SK-N-MC (cell line): Measurements from ENCODE around the gene ZNF747.

Experiments used
- EZH2 ChIP-seq: fragments of 200-600 bp; sonication (generic); IDR thresholded peaks from one replicate; pipeline ENCODE4 v1.6.1; 2017; ENCODE audit warnings: antibody characterized with exemption
- FOXP2 ChIP-seq: optimal IDR thresholded peaks from 2 replicates; pipeline ENCODE3; 2011; ENCODE audit warnings: mild to moderate bottlenecking, moderate library complexity; ENCODE audit not compliant: insufficient read depth; ENCODE audit errors: extremely low read length, control extremely low read depth
- POLR2AphosphoS5 ChIP-seq: IDR thresholded peaks from 2 replicates; pipeline ENCODE4 v1.6.1; 2012; ENCODE audit warnings: mild to moderate bottlenecking, low read depth, low read length, borderline replicate concordance

DNA sequence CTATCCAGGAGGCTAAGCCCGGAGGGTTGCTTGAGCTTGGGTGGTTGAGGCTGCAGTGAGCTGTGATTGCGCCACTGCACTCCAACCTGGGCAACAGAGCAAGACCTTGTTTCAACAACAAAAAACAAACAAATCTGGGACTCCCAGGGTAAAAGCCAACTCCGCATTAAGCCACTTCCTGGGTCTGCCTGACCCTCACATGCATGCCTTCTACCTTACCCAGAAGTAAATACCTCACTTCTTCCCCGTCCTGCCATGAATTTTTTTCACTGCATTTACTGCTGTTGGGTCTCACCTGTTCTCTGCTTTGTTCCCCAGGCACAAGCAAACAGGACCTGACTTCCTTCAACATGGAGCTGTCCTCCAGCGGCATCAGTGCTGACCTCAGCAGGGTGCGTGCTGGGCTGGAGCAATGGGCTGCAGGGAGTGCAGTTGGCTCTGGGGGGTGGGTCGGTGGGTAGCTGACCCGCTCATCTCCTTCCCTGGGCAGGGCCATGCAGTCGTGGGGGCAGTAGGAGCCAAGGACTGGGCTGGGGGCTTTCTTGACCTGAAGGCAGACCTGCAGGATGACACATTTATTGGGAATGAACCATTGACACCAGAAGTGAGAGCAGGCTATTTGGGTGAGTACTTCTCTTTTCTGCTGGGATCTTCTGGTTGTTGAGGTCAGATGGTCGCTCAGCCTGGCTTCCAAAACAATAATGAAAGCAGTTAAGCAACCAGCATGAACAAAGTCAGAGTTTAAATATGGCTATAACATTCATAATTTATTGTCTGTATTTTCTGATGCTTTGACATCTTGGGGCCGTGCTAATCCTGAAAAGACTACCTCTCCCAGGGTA is 45.7 kb downstream of the ZNF747 start:
- TF ChIP-seq EZH2: no peak
- TF ChIP-seq POLR2AphosphoS5: no peak
- TF ChIP-seq FOXP2: no peak
